GM19035 (cell line): ENCODE data around the gene FES.

Source experiments
- ATAC-seq: cut with Tn5 transposase; IDR thresholded peaks from one replicate; pipeline ENCODE4 v1.9.1; 2021; ENCODE audit not compliant: unreplicated experiment

FES gene

DNA sequence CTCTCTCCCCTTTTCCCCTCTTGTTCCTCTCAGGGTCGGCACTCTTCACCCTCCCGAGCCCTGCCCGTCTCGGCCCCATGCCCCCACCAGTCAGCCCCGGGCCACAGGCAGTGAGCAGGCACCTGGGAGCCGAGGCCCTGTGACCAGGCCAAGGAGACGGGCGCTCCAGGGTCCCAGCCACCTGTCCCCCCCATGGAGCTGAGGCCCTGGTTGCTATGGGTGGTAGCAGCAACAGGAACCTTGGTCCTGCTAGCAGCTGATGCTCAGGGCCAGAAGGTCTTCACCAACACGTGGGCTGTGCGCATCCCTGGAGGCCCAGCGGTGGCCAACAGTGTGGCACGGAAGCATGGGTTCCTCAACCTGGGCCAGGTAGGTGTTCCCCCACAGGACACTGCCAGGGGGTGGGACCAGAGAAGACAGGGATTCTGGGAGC lies 8.7 kb upstream of the FES start:
- no peak for ATAC-seq

DNA sequence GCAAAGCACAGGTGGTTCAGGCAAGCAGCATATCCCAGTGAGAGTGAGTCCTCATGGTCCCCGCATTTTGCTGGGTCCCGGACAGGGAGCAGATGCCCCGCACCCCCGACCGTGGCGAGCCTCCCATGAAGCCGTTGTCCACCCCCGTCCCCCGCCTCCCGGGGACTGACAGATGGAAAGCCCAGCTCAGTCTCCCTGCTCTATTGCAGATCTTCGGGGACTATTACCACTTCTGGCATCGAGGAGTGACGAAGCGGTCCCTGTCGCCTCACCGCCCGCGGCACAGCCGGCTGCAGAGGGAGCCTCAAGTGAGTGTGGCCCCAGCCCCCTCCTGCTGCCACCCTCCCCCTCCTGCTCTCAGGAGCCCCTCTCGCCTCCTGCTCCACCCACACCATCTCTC lies 8.3 kb upstream of the FES start:
- ATAC-seq: no peak

DNA sequence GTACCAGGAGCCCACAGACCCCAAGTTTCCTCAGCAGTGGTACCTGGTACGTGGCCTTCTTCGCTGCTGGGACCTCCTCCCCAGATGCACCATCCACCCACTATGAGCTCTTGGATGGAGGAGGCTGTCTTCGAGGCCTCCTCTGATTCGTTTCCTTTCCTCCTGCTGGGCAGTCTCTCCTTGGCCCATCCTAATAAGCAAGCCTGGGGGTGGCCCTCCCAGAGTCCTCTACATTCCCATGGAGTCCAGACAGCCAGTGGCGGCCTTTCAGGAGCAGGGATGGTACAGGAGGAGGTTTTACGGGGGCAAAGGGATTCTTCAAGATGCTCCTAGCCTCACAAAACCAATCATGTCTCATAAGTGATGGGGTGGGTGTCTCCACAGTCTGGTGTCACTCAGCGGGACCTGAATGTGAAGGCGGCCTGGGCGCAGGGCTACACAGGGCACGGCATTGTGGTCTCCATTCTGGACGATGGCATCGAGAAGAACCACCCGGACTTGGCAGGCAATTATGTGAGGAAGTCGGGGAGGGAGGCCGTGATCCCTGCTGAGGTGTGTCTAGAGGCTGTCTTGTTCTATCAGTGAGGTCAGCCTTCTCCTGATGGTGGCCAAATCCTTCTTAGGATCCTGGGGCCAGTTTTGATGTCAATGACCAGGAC lies 7.7 kb upstream of the FES start:
- ATAC-seq: no peak

GRCh38 chr15:90877315-90877714 lies 7.0 kb upstream of the FES start:
- no peak for ATAC-seq

- ATAC-seq: no peak
Measured at GRCh38 chr15:90877996-90878395, 6.3 kb upstream of the FES start.

- ATAC-seq: no peak
Measured at GRCh38 chr15:90878660-90879059, 5.6 kb upstream of the FES start.

GRCh38 chr15:90879730-90880366 lies 4.5 kb upstream of the FES start:
- no peak for ATAC-seq

- no peak for ATAC-seq
Measured at GRCh38 chr15:90880381-90881145, 3.7 kb upstream of the FES start.

DNA sequence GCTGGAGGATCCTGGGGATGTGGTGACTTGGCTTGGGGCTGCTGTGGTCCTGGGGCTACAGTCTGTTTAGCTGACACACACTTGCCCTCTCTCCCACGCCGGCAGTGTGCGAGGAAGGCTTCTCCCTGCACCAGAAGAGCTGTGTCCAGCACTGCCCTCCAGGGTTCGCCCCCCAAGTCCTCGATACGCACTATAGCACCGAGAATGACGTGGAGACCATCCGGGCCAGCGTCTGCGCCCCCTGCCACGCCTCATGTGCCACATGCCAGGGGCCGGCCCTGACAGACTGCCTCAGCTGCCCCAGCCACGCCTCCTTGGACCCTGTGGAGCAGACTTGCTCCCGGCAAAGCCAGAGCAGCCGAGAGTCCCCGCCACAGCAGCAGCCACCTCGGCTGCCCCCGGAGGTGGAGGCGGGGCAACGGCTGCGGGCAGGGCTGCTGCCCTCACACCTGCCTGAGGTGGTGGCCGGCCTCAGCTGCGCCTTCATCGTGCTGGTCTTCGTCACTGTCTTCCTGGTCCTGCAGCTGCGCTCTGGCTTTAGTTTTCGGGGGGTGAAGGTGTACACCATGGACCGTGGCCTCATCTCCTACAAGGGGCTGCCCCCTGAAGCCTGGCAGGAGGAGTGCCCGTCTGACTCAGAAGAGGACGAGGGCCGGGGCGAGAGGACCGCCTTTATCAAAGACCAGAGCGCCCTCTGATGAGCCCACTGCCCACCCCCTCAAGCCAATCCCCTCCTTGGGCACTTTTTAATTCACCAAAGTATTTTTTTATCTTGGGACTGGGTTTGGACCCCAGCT lies 2.9 kb upstream of the FES start:
- ATAC-seq: no peak

- no peak for ATAC-seq
Measured at GRCh38 chr15:90881978-90882721, 2.2 kb upstream of the FES start.

- no peak for ATAC-seq
Measured at GRCh38 chr15:90882781-90883525, 1.4 kb upstream of the FES start.

DNA sequence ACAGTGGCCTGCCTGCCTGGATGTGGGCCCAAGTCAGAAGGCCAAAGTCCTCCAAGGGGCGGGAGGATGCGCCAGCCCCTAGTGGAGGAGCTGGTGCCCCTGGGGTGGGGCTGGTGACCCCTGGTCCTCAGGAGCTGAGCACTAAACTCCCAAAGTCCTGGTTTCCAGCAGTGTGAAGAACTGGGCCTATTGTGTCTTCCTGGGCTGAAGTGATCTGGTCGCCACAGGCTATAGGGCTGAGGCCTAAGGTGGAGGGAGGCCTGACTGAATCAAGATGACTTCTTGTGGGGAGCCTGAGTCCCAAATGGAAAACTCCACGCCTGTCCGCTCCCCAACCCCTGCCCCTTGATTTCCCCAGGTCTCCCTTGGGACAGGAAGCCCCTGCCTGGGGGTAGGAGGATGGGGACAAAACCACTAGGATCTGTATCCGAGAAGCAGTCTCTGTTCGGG lies 753 bp upstream of the FES start:
- ATAC-seq: no peak

DNA sequence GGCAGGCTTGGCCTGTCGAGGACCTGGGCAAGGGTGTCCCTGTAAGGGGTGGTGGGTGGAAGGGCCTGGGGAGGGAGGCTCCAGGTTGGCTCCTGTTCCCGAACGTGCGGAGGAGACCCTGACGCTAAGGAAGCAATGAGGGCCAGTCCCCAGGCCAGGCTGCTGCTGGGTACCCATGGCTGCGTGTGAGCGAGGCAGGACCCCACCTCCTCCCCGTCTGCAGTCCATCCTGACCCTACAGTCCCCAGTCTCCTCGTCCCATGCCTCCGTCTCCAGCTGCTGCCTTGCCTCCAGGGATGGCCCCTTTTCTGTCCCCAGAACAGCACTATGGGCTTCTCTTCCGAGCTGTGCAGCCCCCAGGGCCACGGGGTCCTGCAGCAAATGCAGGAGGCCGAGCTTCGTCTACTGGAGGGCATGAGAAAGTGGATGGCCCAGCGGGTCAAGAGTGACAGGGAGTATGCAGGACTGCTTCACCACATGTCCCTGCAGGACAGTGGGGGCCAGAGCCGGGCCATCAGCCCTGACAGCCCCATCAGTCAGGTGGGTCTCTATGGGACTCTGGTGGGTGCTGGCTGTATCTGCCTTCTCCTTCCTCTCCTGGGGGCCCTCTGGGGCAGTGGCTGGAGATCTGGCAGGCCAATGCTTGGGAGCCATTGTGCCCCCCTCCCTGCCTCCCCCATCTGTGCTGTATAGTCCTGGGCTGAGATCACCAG lies 571 bp downstream of the FES start:
- ATAC-seq: no peak

GRCh38 chr15:90885432-90886290 lies 1.4 kb downstream of the FES start:
- ATAC-seq: no peak

GRCh38 chr15:90886291-90886614 lies 1.9 kb downstream of the FES start:
- ATAC-seq: no peak

DNA sequence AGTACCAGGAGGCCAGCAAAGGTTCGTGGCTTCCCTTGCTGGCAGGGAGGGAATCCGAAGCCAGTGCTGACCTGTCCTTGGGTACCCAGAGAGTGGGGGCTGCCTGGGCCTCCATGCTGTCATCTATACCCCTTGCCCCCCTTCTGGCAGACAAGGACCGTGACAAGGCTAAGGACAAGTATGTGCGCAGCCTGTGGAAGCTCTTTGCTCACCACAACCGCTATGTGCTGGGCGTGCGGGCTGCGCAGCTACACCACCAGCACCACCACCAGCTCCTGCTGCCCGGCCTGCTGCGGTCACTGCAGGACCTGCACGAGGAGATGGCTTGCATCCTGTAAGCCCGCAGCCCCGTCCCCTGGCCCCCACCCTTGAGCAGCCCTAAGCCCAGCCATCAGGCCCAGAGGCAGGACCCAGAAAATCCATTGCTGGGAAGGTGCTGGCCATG lies 2.8 kb downstream of the FES start:
- ATAC-seq: no peak

- ATAC-seq: no peak
Measured at GRCh38 chr15:90889313-90889730, 5.0 kb downstream of the FES start.

GRCh38 chr15:90889736-90890456 lies 5.6 kb downstream of the FES start:
- no peak for ATAC-seq
